ENCODE measurements around the gene CLPTM1L.
"Not testable (repeated sequence)": the region's sequence is repeated elsewhere in the genome, so short reads cannot be mapped to it uniquely, and the experiment has no call there.

CLPTM1L gene

DNA sequence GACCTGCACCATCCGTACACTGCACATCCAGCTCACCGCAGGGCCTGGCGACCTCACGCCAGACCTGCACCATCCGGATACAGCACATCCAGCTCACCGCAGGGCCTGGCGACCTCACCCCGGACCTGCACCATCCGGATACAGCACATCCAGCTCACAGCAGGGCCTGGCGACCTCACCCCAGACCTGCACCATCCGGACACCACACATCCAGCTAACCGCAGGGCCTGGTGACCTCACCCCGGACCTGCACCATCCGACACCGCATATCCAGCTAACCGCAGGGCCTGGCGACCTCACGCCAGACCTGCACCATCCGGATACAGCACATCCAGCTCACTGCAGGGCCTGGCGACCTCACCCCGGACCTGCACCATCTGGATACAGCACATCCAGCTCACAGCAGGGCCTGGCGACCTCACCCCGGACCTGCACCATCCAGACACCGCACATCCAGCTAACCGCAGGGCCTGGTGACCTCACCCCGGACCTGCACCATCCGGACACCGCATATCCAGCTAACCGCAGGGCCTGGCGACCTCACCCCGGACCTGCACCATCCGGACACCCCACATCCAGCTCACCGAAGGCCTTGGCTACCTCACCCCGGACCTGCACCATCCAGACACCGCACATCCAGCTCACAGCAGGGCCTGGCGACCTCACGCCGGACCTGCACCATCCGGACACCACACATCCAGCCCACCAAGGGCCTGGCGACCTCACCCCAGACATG is 61.7 kb downstream of the CLPTM1L start:
- H3K4me3 ChIP-seq (ENCODE audit: low read depth, low read length); DNase-seq (ENCODE audit: low read depth): not testable (repeated sequence)

DNA sequence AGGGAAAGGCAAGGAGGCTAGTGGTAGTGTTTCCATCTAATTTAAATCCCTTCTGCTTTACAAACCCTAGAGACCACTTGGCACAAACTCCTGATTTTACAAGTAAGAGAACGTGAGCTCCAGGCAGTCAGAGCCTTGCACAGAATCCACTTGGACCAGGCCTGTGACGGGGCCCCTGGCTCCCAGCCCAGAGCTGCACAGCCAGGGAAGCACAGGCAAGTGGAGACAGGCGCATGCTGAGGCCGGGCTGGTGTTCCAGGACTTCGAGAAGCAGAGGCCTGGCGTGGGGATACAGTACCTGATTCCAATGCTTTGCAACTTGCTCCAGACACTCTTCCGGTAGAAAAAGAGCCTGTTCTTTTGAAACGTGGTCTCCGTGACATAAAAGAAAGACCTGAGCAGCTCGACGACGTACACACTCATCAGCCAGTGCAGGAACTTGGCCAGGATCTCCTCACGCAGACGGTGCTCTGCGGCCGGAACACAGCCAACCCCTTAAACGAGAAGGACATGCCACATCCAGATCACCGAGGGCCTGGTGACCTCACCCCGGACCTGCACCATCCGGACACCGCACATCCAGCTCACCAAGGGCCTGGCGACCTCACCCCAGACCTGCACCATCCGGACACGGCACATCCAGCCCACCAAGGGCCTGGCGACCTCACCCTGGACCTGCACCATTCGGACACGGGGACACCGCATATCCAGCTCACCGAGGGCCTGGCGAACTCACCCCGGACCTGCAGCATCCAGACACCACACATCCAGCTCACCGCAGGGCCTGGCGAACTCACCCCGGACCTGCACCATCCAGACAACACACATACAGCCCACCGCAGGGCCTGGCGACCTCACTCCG is 62.5 kb downstream of the CLPTM1L start:
- no peak overlapping the region for H3K4me3 ChIP-seq (ENCODE audit: low read depth, low read length)
- TF ChIP-seq, protein P1, sequence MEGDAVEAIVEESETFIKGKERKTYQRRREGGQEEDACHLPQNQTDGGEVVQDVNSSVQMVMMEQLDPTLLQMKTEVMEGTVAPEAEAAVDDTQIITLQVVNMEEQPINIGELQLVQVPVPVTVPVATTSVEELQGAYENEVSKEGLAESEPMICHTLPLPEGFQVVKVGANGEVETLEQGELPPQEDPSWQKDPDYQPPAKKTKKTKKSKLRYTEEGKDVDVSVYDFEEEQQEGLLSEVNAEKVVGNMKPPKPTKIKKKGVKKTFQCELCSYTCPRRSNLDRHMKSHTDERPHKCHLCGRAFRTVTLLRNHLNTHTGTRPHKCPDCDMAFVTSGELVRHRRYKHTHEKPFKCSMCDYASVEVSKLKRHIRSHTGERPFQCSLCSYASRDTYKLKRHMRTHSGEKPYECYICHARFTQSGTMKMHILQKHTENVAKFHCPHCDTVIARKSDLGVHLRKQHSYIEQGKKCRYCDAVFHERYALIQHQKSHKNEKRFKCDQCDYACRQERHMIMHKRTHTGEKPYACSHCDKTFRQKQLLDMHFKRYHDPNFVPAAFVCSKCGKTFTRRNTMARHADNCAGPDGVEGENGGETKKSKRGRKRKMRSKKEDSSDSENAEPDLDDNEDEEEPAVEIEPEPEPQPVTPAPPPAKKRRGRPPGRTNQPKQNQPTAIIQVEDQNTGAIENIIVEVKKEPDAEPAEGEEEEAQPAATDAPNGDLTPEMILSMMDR (IDR thresholded peaks at IDR 0.05; ENCODE audit: low read depth, low read length, missing control alignments): no peak
- no peak for DNase-seq (ENCODE audit: low read depth)

DNA sequence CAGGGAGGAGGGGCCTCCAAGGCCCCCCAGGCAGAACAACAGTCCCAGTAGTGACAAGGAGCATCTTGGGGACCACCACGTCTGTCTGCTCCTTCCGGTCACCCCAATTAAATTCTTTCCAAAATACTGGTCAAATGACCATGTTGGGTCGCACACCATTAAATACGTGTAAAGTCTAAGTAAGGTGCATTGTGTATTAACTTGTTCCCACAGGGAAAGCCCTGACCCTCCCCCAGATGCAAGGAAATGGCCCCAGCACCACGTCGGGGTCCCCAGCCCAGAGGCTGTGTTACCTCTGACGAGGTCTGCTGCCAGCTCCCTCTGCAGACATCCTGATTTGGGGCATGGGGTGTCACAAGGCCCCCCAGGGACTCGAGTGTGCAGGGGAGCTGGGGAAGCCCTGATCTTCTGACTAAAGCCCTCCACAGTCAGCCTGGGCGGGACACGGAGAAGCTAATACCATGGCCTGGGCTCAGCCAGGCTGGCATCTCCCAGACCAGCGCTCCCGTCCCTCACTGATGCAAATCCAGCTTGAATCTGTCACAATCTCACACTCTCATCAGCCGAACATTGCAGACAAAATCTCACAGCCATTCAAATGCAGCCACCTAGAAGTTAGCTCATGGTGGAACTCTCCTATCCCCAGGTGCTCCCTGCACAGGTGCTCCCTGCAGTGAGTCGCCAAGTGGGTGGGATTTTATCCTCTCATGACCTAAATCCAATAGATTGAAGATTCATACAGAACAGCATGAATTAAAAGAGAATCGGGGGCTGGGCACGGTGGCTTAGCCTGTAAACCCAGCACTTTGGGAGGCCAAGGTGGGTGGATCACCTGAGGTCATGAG is 63.6 kb downstream of the CLPTM1L start:
- no peak overlapping the region for H3K4me3 ChIP-seq (ENCODE audit: low read depth, low read length)
- no peak for DNase-seq (ENCODE audit: low read depth)
- TF ChIP-seq, protein P1 (IDR thresholded peaks at IDR 0.05; ENCODE audit: low read depth, low read length, missing control alignments): no peak

DNA sequence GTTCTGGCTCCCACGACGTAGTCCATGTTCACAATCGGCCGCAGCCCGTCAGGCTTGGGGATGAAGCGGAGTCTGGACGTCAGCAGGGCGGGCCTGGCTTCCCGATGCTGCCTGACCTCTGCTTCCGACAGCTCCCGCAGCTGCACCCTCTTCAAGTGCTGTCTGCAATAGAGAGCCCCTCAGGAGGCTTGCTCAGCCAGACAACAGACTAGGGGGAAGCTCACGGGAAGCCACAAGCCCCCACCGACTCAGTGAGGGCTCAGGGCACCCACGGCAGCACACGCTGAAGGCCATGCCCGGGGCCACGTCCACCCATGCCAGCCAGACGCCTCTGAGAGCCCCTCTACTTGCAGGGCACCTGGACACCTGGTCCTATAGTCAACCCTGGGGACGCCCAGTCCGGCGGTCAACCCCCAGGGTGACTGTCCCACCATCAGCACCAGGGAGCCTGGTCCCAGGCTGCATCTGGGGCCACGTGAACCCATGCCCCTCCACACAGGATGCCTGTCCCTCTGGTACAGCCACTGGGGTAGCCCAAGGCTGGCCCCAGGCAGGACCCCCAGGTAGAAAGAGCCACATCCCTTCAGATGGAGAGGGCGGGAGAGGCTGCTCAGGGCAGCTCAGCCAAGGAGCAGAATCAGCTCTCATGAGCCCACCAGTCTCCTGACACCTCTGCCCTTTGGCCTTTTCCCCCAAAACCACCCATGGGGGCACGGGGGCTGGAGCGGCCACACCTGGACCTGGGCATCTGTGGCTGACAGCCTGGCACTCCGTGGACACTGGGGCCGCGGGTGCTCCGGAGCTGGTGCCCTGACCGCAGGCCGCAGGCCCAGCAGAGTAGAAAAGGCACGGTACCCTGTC is 64.5 kb downstream of the CLPTM1L start:
- no peak overlapping the region for H3K4me3 ChIP-seq (ENCODE audit: low read depth, low read length)
- no peak for DNase-seq (ENCODE audit: low read depth)
- TF ChIP-seq, protein P1 (IDR thresholded peaks at IDR 0.05; ENCODE audit: low read depth, low read length, missing control alignments): no peak

DNA sequence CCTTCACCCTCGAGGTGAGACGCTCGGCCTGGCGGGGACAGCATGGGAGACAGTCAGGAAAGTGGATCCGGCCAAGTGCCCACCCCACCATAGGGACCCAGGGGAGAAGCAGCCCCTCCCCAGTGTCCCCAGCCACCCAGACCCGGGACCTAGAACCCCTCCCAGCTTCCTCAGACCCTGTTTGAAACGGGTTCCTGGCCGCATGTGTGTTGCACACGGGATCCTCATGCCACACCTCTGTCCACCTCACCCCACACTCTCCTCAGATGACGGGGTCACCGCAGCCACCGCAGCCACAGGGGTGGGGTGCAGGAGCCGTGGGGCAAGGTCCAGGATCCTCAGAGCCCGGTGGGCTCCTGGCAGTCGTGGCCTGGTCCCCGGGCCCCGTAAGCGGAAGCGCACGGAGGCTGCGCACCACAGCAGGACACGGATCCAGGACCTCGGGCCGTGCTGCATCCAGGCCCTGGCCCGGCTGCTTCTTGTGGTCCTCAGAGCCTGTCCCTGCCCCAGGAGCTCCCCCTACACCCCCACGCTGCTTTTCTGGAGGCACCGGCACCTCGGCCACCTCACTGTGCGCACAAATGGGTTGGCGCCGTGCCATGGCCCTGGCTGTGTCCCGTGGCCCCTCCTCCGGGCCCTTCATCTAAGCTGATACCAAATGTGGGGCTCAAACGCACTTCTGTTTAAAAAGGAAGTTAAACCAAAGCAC is 65.3 kb downstream of the CLPTM1L start:
- DNase-seq (ENCODE audit: low read depth): no peak
- TF ChIP-seq, protein P1 (IDR thresholded peaks at IDR 0.05; ENCODE audit: low read depth, low read length, missing control alignments): no peak
- H3K4me3 ChIP-seq (ENCODE audit: low read depth, low read length): no peak overlapping the region

DNA sequence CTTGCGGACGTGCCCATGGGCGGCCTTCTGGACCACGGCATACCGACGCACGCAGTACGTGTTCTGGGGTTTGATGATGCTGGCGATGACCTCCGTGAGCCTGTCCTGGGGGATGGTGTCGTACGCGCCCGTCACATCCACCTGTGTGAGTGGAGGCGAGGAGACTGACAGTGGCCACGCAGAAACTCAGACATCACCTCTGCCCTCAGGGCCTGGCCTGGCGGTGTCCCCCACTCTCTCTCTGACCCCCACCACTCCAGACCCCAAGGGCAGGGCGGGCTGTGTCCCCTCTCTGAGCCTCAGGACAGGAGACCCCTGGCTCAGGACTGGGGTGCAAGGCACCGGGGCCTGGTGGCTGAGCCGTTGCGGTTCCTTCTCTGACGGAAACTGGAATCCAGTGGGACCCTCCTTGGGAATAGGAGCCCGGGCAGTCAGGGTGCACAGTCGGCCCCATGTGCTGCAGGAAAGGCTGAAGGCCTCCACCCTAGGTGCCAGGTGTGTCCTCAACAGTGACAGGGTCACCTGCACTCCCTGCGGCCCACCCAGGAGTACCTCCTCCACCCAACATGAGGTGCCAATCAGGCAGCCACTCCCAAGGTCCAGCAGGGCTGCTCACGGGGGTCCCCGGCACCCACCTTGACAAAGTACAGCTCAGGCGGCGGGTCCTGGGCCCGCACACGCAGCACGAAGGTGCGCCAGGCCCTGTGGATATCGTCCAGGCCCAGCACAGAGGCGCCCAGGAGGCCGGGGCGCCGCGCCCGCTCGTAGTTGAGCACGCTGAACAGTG is 66.0 kb downstream of the CLPTM1L start:
- no peak overlapping the region for H3K4me3 ChIP-seq (ENCODE audit: low read depth, low read length)
- TF ChIP-seq, protein P1 (IDR thresholded peaks at IDR 0.05; ENCODE audit: low read depth, low read length, missing control alignments): no peak
- DNase-seq (ENCODE audit: low read depth): no peak

All from GM12864 (cell line).